Lower leg skin (tissue), 4 donors: ENCODE results near the gene NUDT21. TPM values are rescaled to one million over a fixed set of nuclear protein-coding genes. Genes with fewer than 3 reads are reported as not detected.

Experiments
- DNase-seq, 2 donors: peaks; one replicate each; pipeline ENCODE4 v3.0.0-alpha.2; 2019; ENCODE audit warnings: low spot score in 2 of 2
- H3K4me3 ChIP-seq: fragments of 200-600 bp; sonication (generic); 2 replicates; pipeline ENCODE4 v1.5.1; 2017; ENCODE audit warnings: mild to moderate bottlenecking, low read depth; ENCODE audit not compliant: poor library complexity, severe bottlenecking
- POLR2A ChIP-seq, 2 donors: fragments of 450-650 bp; IDR thresholded peaks; one replicate each; pipeline ENCODE4 v1.6.1; 2016 to 2017; ENCODE audit warnings: antibody characterized with exemption in 2 of 2, mild to moderate bottlenecking in 1 of 2, moderate library complexity in 1 of 2
- WGBS, 2 donors: methylation state at CpG; one replicate each; pipeline ENCODE4 v1.1.5; 2018; 5-methylcytosine and 5-hydroxymethylcytosine counted together
- intact Hi-C: fragments of 100-400 bp; cut with DNase I; formaldehyde crosslinking; loops from one replicate; pipeline ENCODE4 v1.15.0; 2023; ENCODE audit warnings: low total_unique reads
- total RNA-seq, 4 donors: library from RNA; depleted of rRNA; stranded (reverse); fragments of >200 nt; gene quantifications; one replicate each; pipeline ENCODE4 v1.1.0, GENCODE V29; 2016
- TF ChIP-seq, protein P1 (sequence below), 3 donors: fragments of 450-650 bp; IDR thresholded peaks; one replicate each; pipeline ENCODE4 v1.5.1; 2016; ENCODE audit warnings: antibody characterized with exemption in 3 of 3, mild to moderate bottlenecking in 3 of 3, moderate library complexity in 2 of 3

The NUDT21 gene
- total RNA-seq, 4 donors from 2014 or later: 39.9 to 98.6 (median 46.1) TPM

DNA sequence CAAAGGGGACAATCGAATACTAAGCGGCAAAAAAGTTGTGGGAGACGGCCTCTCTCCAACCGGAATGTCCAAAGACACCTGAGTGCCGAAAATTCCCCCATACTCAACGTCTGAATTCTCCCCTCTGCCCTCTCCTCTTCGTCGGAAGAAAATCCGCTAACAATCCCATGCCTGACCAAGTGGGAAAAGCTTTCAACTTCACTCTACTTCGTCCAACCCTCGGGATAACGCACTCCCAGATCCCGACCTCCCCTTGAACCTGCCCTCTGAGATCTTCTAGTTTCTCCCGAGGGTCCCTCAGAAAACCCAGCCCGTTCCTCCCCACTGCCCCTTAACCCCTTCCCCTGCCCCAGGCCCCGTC lies 26.7 kb downstream of the NUDT21 start:
- WGBS, 2 donors: 1 to 2% methylated on average over 16 of the region's 16 CpGs
- TF ChIP-seq POLR2A (IDR thresholded peaks at IDR 0.05): no peak
- TF ChIP-seq, protein P1, sequence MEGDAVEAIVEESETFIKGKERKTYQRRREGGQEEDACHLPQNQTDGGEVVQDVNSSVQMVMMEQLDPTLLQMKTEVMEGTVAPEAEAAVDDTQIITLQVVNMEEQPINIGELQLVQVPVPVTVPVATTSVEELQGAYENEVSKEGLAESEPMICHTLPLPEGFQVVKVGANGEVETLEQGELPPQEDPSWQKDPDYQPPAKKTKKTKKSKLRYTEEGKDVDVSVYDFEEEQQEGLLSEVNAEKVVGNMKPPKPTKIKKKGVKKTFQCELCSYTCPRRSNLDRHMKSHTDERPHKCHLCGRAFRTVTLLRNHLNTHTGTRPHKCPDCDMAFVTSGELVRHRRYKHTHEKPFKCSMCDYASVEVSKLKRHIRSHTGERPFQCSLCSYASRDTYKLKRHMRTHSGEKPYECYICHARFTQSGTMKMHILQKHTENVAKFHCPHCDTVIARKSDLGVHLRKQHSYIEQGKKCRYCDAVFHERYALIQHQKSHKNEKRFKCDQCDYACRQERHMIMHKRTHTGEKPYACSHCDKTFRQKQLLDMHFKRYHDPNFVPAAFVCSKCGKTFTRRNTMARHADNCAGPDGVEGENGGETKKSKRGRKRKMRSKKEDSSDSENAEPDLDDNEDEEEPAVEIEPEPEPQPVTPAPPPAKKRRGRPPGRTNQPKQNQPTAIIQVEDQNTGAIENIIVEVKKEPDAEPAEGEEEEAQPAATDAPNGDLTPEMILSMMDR (IDR thresholded peaks at IDR 0.05): no peak
- intact Hi-C loops: no loop called here
- no peak for DNase-seq
- H3K4me3 ChIP-seq: peak overlapping the region; percentile 97

DNA sequence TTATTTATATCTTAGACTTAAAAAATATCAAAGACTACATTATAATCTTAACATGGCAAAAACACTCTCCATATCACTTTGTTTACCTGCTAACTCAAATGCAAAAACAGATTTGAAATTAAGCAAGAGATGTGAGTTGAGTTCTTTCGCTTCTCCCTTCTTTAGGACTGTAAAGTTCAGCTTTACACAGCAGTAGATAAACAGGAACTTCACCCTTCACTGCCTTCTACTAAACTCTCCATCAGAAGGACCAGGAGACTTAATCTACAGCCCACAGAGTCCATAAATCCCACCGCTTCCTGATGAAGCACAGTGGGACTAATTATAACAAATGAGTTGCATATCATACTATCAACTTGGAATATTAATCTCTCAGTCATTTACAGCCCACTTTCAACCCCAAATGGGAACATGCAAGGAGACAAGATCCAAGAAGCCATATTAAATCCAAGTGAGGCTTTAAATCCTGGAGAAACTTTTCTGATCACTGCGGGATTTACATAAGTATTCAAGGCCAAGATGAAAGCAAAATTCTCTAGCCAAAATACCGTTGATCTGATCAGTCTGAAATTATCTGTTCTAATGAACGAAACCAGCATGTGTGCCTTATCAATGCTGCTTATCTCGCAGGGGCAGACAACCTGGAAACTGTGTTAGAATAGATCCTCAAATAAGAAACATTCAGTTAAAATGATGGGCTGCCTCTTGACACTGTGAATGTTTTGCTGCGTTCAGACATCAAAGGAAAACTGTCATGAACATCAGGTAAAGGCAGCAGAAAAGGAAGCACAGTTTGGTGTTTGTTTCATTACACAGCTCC lies 27.3 kb downstream of the NUDT21 start:
- 22 to 24% methylated on average over 7 of the region's 7 CpGs for WGBS, 2 donors
- DNase-seq: no peak
- intact Hi-C loops: no loop called here
- no peak for TF ChIP-seq POLR2A (IDR thresholded peaks at IDR 0.05)
- TF ChIP-seq, protein P1 (IDR thresholded peaks at IDR 0.05): no peak
- peak overlapping the region; percentile 97 for H3K4me3 ChIP-seq

DNA sequence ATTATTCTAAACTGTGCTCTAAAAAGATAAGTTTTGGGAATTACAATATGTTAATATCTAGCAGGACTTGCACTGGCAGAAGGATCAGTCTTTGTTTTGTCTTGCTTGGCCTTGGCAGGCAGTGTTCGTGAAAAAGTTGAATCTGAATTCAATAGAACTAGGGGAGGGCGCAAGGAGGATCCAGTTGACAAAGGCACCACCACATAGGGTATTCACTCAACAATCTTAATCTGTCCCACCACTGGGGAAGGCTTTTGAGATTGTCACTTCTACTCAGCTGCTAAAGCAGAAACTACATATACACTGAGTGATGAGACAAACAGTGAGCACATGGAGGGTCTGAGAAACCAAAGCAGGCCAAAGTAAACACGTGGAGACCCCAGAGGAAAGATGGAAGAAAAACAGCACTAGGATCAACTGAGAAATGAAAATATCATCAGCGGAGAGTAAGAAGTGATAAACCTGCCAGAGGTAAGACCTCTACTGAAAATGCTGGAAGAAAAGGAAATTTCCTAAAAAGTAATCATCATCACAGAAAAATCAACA lies 28.2 kb downstream of the NUDT21 start:
- DNase-seq: no peak
- WGBS, 2 donors: 69 to 75% methylated on average over 4 of the region's 4 CpGs
- TF ChIP-seq, protein P1 (IDR thresholded peaks at IDR 0.05): no peak
- TF ChIP-seq POLR2A (IDR thresholded peaks at IDR 0.05): no peak
- no peak overlapping the region for H3K4me3 ChIP-seq
- intact Hi-C loops: no loop called here

DNA sequence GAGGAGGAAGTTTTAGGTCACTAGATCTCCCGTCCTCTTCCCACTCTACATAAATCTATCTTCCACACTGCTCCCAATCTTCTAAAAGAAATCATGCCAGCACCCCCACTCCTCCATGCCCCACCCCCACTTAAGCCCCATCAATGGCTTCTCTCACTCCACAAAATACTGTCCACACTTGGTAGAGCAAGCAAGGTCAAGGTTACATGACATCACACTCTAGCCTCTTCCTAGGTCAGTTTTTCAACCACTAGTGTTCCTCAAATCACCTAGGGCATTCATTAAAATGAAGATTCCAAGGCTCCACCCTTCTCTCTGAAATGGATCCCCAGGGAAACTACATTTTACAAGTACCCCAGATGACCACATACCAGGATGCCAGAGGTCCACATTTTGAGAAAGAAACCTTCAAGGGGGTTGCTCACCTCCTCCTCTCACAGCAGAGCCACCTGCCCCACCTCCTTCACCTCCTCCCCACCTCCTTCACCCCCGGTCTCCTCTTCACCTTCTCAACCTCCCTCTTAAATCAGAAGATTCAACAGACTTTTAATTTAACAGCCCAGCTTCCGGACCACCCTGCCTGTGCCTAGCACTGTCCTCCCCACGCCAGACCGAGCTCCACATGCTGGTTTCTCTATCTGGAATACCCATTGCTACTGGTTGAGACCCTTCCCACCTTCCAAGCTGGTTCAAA lies 29.0 kb downstream of the NUDT21 start:
- intact Hi-C loops: no loop called here
- no peak overlapping the region for H3K4me3 ChIP-seq
- DNase-seq: no peak
- TF ChIP-seq POLR2A (IDR thresholded peaks at IDR 0.05): no peak
- TF ChIP-seq, protein P1 (IDR thresholded peaks at IDR 0.05): no peak
- WGBS, 2 donors: 86 to 87% methylated on average over 5 of the region's 5 CpGs

DNA sequence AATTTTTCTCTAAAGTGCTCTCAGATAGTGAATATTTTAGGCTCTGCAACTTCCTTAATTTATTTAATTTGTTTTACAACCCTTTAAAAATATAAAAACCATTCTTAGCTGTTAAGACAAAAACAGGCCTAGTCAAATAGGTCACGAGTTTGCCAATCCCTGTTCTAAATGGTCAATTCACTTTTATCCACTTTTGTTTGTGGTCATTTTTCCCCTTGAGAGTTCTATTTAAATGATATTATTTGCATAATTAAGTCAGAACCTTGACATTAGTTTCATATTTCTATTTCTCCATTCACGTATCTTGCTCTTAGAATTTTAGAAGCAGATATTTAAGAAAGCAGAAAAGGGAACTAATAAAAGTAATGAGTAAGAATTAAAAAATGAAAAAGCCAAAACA lies 29.8 kb downstream of the NUDT21 start:
- no peak for DNase-seq
- no peak for TF ChIP-seq POLR2A (IDR thresholded peaks at IDR 0.05)
- TF ChIP-seq, protein P1 (IDR thresholded peaks at IDR 0.05): no peak
- no peak overlapping the region for H3K4me3 ChIP-seq
- 81 to 87% methylated on average over 2 of the region's 2 CpGs for WGBS, 2 donors
- intact Hi-C loops: no loop called here
